ENCODE data around the gene PRRT1B.
A peak's percentile ranks its signal among the peaks of the same experiment; 100 is the strongest.
"Not testable (repeated sequence)": the region's sequence is repeated elsewhere in the genome, so short reads cannot be mapped to it uniquely, and the experiment has no call there.

The PRRT1B gene

DNA sequence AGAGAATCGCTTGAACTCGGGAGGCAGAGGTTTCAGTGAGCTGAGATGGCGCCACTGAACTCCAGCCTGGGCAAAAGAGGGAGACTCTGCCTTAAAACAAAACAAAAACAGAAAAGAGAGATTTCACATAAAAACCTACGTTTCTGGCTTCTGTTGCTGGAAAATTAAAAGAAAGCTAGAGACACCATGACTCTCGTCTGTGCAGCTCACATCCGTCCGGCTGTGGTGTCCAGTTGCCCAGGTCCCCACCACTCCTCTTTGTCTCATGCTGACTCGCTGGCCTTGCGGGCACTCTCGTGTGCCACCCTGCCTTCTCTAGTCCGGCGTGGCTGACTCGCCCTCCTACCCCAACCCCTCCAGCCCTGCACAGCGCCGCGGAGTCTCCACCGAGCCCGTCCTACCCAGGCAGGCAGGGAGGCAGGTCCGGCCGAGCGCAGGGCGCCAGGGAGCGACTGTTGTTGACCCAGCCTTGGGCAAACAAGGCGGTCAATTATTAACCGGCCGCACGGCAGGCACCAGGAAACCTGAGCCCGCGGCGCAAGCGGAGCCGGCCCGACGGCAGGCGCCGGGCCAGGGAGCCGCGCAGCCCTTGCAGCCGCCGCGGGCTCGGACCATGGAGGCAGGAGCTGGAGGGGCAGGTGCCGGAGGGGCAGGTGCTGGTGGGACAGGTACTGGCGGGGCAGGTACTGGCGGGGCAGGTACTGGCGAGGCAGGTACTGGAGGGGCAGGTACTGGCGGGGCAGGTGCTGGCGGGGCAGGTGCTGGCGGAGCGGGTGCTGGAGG is at the start of gene PRRT1B:
TSS of gene PRRT1B (plus strand) at position 521 of the 783 bp plus-strand sequence. CDS start at position 614, 93 bp downstream.
- no peak for DNase-seq

DNA sequence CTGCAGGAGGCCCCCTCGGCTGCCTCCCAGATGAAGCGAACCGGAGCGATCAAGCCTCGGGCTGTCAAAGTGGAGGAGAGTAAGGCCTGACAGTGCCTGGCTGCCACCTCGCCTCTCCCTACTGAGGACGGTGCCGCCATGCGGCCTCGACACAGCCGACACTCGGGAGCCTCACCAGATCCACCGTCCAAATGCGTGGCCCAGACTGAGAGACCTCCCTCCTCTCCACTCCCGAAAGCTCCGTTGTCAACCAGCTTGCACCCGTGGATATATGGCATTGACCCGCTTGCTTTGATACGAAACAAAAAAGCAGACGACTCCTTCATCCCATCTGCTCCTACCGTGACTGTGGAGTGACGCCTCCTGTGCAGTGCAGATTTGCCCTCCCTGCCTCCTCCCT is 49.5 kb upstream of the PRRT1B start:
- no peak for DNase-seq

DNA sequence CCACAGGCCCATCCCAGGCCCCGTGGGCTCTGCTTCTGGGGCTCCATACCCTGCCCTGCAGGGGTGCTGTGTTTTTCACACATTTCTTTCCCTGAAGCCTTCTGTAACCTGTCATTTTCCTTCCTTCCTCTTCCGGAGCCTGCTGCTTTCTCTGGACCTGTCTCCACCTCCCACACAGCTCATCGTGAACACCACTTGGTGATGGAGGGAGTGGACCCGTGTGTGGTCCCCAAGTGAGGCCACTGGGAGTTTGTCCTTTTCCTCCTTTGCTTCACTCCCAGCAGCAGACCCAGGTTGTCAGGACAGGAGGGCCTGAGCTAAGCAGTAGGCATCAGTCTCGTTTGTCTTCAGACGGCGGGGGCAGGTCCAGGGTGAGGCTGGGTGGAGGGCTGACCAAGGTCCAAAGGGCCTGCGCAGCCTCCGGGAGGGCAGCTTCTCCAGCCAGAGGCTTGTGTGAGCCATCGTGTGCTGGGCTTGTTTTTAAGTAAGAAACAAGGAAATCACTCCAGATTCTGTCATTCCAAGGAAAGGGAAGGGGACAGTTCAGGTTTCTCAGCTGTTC is 48.4 kb upstream of the PRRT1B start:
- no peak for DNase-seq

DNA sequence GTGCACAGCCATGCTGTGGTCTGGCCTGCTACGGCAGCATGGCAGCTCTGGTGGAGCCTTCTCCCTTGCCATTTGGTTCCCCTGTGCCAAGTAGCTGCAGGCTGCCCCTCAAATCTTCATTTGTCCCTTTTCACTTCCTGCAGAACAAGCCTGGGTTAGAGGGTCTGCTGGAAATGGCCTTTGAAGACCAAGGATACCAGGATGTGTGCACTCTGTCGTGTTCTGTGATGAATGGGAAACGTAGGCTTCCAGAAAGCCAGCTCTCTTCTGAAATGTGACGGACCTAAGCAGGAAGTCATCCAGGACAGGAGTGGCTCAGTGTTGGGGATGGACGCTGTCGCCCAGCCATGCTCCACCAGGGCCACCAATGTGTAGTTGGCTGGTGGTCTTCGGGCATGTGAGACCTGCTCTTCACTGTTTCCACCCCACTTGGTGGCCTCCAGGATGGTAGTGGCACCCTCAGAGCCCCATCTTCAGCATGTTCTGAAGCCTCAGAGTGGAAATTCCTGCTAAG is 46.0 kb upstream of the PRRT1B start:
- DNase-seq = no peak

DNA sequence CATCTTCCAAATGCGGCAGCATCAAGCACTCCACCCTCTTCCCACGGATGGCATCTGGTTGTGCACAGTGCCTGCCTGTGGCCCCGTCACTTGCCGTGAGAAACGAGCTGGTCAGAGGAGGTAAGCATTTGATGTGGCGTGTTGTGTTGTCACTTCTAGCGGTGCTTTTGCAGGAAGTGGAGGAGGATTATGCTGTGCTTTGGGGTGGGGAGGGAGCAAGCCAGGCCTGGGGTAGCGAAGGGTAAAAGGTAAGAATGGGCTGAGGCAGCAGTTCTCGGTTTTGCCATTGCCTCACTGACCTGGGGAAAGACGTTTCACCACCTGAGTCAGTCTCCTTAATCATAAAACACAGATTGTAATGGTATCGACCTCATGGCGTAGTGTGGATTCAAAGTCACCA is 44.9 kb upstream of the PRRT1B start:
- peak; percentile 57 to 79 for DNase-seq

DNA sequence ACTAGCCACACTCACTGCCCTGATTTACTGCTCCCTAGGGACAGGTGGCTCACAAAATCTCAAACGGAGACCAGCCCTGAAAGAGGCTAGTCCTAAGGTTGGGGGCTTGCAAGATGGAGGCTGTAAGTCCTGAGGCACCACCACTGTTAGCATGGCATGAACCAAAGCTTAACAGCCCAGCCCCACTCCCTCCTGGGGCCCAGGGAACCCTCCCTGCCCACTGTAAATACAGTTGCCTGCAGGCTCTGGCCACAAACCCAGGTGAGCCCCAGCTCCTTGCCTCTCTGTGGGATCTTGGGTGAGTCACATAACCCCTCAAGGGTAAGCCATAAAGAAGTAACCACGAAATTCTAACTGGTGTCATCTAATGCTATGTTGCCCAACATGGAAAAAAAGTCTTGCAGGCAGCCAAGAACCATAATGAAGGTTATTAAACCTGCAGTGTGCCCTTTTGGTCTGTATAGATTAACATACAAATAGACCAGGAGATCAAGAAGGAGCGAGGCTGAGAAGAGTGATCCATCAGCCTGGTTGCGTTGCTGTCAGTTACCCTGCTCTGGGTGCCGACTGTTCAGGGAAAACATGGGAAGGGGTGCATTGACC is 44.3 kb upstream of the PRRT1B start:
- DNase-seq = peak in 1 of 2 donors; percentile 36

DNA sequence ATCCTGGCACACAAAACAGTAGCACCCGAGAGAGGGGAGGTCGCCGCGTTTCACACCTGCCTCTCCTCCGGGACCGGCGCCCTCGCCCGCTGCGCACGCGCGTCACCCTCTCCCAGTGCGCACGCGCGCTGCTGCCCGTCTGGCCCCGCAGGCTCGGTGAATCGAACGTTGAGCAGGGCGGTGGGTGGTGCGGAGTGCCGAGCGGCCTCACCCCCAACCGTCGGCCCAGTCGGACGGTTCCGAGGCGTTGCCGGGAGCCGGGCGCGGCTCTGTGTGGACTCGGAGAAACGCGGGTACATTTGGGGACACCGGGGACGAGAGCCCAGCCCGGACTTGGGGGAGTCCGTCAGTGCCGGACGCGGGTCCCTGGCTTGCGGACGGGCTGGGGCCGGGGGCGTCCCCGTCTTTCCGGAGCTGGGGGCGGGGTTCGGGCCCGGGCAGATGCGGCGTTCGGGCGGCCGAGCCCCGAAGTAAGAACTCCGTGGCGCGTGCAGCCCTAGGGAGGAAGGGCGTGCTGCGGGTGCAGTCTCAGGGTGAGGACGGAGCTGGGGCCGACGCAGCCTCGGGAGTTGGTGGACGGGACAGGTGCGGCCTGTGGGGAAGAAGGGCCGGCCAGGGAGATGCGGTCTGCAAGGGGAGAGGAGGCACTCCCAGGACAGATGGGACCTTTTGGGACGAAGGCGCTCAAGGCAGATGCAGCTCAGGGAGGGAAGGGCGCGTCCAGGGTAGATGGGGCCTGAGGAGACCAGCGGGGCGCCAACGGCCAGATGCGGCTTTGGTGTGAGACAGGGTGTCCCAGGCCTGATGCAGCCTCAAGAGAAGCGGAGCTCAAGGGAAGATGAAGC is 42.3 kb upstream of the PRRT1B start, which contains the start of gene POMT1:
TSS of gene POMT1 (plus strand) at position 138 of the 845 bp plus-strand sequence. CDS start 1,301 bp downstream, outside the sequence.
- DNase-seq = peak; percentile 90 to 93

DNA sequence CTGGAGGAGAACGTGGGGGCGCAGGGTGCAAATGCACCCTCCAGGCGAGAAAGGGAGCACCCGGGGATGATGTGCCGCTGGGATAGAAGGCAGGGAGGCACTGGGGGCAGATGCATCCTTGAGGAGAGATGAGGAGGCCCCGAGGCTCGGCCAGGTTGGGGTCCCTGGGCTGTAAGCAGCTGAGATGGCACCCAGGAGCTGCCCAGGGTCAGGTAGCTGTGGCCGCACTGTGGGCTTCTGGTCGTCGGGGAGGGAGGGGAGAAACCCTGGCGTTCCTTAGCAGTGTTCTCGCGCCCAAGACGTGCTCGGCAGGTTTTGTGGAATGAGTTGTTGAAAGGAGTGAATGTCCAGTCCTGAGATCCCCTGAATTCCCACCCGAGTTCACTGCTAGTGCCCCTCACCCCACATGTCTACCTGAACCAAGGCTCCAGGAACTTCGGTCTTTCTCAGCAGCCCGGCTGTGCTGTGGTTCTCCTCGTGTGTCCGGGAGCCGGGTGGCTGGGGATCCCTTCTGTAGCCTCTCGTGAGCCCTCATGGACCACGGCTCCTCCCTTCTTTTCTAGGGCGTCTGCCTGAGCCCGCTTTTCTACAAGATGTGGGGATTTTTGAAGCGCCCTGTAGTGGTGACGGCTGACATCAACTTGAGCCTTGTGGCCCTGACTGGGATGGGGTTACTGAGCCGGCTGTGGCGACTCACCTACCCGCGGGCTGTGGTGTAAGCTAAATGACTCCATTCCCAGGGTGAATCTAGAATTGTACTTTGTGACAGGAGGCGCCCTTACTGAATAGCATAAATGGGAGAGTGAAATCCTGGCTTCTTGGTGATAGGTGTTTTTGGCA is 41.5 kb upstream of the PRRT1B start:
- peak; percentile 27 to 63 for DNase-seq

DNA sequence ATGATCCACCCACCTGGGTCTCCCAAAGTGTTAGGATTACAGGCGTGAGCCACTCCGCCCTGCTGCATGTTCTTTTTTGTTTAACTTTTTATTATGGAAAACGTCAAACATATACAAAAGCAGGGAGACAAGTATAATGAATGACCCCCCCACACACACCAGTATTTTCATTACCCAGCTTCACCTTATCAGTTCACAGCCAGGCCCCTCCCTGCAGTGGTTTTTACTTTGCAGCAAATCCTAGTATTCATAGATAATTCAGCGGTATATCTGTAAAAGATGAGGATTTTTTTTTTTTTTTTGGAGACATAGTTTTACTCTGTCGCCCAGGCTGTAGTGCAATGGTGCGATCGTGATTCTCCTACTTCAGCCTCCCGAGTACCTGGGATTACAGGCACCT is 40.3 kb upstream of the PRRT1B start:
- no peak for DNase-seq

DNA sequence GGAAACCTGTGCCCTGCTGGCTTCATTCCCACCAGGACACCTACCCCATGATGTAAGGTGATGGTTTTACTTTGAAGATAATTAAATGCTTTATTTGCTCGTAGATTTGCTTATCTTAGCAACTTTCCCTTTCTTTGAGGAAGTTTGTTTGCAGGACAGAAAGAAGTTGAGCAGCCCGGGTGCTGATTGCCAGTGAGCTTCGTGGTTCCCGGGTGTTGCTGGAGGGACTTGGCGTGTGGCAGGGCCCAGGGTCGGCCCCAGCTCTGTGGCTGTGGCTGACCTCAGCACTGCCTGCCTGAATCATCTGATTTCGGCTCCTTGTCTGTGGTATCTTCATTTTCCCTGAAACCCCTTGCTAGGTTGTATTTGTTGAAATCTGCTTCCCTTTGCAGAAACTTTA is 33.9 kb upstream of the PRRT1B start:
- no peak for DNase-seq

DNA sequence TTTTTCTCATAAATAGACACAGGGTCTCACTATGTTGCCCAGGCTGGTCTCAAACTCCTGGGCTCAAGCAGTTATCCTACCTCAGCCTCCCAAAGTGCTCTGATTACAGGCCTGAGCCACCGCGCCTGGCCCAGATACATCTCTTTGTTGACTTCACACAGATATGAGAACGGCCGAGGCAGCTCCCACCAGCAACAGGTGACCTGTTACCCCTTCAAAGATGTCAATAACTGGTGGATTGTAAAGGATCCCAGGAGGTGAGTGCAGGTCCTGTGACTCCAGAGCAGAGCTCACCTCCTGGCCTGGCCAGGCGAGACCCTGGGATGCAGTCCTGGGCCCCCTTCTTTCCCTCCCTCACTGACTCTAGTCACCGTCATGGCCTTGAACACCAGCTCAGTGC is 33.4 kb upstream of the PRRT1B start:
- DNase-seq = no peak

DNA sequence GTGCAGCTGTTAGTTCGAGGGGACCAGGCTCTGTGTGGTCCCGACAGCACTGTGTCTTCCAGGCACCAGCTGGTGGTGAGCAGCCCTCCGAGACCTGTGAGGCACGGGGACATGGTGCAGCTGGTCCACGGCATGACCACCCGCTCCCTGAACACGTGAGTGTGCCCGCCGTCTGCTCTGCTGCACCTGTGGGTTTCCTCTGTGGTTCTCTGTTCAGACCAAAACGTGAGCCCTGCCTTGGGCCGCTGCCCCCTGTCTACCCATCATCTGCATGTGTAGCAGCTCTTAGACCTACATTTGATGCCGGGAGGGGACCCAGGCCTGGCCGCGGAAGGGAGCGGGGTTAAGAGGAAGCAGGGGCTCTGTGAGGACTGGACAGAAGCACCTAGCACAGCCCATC is 32.1 kb upstream of the PRRT1B start:
- no peak for DNase-seq

DNA sequence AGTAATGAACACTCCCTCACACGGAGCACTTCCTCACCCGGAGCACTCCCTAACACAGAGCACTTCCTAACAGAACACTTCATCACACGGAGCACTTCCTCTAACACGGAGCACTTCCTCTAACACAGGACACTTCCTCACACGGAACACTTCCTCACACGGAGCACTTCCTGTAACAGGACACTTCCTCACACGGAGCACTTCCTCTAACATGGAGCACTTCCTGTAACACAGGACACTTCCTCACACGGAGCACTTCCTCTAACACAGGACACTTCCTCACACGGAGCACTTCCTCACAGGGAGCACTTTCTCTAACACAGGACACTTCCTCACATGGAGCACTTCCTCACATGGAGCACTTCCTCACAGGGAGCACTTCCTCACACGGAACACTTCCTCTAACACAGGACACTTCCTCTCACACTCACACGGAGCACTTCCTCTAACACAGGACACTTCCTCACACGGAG is 29.7 kb upstream of the PRRT1B start:
- not testable (repeated sequence) for DNase-seq

DNA sequence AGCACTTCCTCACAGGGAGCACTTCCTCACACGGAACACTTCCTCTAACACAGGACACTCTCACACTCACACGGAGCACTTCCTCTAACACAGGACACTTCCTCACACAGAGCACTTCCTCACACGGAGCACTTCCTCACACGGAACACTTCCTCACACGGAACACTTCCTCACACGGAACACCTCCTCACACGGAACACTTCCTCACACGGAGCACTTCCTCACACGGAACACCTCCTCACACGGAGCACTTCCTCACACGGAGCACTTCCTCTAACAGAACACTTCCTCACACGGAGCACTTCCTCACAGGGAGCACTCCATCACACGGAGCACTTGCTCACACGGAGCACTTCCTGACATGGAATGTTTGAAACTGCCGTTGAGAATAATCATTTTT is 29.2 kb upstream of the PRRT1B start:
- no peak for DNase-seq

DNA sequence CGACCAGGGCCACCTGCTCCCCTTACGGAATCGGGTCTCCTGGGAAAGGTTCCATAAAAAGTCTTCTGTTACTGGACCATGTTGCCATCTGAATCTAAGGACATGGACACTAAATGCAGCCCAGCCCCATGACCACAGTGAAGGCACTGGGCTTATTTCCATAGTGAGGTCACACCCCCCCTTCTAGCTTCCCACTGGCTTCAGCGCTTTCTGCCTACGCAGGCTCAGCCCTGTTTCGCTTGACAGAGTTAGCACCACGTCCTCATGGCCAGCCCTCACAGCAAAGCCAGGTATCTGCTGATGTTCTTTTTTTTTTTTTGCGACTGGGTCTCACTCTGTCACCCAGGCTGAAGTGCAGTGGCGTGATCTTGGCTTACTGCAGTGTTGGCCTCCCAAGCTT is 28.4 kb upstream of the PRRT1B start:
- no peak for DNase-seq

DNA sequence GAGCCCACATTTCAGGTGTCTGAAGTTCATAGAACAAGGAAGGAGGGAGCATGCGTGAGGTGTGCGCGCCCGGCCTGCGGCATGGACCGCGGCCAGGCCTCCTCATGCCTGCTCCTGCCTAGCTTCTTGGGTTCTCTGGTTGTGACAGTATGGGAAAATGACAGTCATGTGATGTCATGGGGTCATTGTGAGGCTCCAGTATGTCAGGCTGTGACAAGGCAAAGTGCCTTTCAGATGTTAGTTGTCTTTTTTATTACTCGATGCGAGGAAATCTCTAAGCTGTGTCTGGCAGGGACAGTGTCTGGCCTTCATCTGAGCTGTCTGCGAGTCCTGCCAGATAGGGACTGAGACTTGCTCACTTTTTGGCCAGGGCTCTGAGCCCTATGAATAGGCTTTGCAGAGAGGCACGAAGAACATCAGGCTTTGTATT is 27.5 kb upstream of the PRRT1B start:
- no peak for DNase-seq

DNA sequence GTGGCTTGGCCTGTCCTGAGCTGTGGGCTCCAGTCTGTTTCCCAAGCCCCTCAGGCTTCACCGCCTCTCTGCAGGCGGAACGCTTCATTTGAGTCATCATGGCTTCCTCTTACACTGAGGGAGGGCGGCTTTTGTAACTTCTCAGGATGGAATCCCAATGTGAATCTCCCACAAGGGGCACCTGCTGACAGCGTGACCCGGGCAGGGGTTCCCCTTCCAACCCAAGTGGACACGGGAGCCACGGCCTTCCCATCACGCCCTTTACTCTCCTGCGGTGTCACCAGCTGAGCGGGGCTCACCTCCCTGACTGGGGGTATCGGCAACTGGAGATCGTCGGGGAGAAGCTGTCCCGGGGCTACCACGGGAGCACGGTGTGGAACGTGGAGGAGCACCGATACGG is 26.8 kb upstream of the PRRT1B start:
- no peak for DNase-seq

DNA sequence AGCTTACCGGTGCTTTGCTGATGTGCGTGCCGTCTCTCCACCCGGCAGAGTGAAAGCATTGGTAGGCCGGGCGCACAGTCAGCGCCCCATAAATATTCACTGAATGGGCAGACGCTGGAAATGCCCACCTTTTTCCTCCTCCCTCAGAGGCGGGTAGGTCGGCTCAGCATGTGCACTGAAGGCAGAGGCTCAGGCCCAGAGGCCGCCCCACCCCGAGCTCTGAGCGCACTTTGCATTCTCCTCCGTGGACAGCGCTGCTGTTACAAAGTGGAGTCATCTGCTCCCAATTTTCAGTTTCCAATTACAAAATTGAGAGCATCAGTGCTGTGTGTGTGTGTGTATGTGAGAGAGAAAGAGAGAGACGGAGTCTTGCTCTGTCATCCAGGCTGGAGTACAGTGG is 24.8 kb upstream of the PRRT1B start:
- DNase-seq = no peak

DNA sequence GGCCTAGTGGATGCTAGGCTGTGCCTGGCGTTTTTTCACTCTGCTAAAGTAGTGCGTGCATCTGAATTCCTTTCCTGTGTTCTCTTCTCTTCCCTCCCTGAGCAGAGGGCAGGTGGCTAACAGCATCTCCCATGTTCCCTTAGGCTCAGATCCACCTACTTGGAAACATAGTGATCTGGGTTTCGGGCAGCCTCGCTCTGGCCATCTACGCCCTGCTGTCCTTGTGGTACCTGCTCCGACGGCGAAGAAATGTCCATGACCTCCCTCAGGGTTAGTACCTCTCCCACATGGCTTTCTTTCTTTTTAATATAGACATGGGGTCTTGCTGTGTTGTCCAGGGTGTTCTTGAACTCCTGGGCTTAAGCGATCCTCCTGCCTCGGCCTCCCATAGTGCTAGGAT is 24.1 kb upstream of the PRRT1B start:
- no peak for DNase-seq

DNA sequence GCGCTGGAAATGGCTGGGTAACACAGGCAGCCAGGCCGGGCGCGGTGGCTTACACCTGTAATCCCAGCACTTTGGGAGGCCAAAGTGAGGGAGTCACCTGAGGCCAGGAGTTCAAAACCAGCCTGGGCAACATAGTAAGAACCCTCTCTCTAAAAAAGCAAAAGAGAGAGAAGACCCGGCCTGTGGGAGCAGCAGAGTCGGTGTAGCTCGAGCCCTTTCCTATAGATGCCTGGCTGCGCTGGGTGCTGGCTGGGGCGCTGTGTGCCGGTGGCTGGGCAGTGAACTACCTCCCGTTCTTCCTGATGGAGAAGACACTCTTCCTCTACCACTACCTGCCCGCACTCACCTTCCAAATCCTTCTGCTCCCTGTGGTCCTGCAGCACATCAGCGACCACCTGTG is 23.5 kb upstream of the PRRT1B start:
- no peak for DNase-seq

DNA sequence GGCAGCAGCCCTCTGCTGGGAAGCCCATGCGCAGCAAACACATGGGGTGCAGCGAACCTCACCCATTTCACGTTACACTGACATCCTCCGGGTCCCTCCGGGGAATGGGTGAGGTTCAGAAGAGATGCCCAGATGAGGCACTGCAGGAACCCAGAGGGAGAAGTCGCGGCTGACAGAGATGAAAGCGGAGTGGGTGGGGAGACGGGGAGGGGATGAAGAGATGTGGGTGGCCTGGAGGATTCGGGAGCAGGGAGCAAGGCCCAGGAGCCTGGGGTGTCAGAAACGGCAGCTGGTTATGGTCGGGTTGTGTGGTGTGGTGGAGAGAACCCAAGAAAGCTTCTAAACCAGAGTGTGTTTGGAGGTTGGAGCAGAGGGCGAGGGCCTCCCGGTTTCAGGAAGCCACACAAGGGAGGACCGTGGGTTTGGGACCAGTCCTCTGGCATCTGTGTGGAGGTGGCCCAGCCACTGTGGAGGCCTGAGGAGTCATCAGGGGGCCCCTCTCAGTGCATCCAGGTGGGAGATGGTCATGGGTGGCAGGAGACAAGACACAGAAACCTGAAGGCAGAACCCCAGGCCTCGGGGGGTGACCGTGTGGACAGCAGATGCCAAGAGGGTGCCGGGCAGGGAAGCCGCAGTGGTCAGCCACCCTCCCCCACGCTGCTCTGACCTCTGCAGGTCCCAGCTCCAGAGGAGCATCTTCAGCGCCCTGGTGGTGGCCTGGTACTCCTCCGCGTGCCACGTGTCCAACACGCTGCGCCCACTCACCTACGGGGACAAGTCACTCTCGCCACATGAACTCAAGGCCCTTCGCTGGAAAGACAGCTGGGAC is 22.9 kb upstream of the PRRT1B start:
- DNase-seq = no peak
